Muscle of arm (tissue), 14 donors: ENCODE measurements around the gene HNRNPAB. TPM values are rescaled to one million over a fixed set of nuclear protein-coding genes. Genes with fewer than 3 reads are reported as not detected.
A peak's percentile ranks its signal among the peaks of the same experiment; 100 is the strongest.

Source experiments
- DNase-seq: peaks from one replicate; pipeline ENCODE4 v3.0.0-alpha.2; 2013
- long read RNA-seq, 11 donors: transcript quantifications; one replicate each; lab custom pipeline, GENCODE V29; 2026
- polyA plus RNA-seq, 12 donors: library from polyadenylated mRNA; unstranded; fragments of 120-200 nt; gene quantifications; one replicate each; pipeline ENCODE4 v1.2.1, GENCODE V29; 2013; ENCODE audit not compliant: insufficient read length in 12 of 12

HNRNPAB gene
- polyA plus RNA-seq: 100 to 1,000 TPM in 1 of 12 donors, 10 to 100 TPM in 10, not detected in 1; 53.2 to 107 (median 85.0) TPM
- long read RNA-seq, donor 1, transcript HNRNPAB-202 (8 exons, 1,796 nt): major isoform, 6 of 123 reads
- long read RNA-seq, donor 1, transcript HNRNPAB-205 (6 exons, 1,674 nt): minor isoform, 5 of 123 reads
- long read RNA-seq, donor 1, transcript HNRNPAB-204 (7 exons, 1,785 nt): major isoform, 6 of 123 reads
- long read RNA-seq, donor 1, partial matches to known transcripts: 97 of 123 reads
- long read RNA-seq, donor 1, other reads (novel, unspliced or antisense): 5 of 123 reads
- long read RNA-seq, donor 2, transcript HNRNPAB-202 (8 exons, 1,796 nt): major isoform, 7 of 35 reads
- long read RNA-seq, donor 2, partial matches to known transcripts: 14 of 35 reads
- long read RNA-seq, donor 2, other reads (novel, unspliced or antisense): 8 of 35 reads
- long read RNA-seq, donor 3, partial matches to known transcripts: 0 of 4 reads
- long read RNA-seq, donor 3, other reads (novel, unspliced or antisense): 0 of 4 reads
- long read RNA-seq, donor 4, partial matches to known transcripts: 0 of 2 reads
- long read RNA-seq, donor 4, other reads (novel, unspliced or antisense): 0 of 2 reads
- long read RNA-seq, donor 5, transcript HNRNPAB-202 (8 exons, 1,796 nt): major isoform, 7 of 112 reads
- long read RNA-seq, donor 5, transcript HNRNPAB-203 (2 exons, 578 nt): minor isoform, 6 of 112 reads
- long read RNA-seq, donor 5, transcript HNRNPAB-201 (7 exons, 1,602 nt): minor isoform, 5 of 112 reads
- long read RNA-seq, donor 5, partial matches to known transcripts: 83 of 112 reads
- long read RNA-seq, donor 5, other reads (novel, unspliced or antisense): 5 of 112 reads
- long read RNA-seq, donor 6, transcript HNRNPAB-201 (7 exons, 1,602 nt): major isoform, 5 of 21 reads
- long read RNA-seq, donor 6, partial matches to known transcripts: 9 of 21 reads
- long read RNA-seq, donor 6, other reads (novel, unspliced or antisense): 0 of 21 reads
- long read RNA-seq, donor 7, partial matches to known transcripts: 0 of 2 reads
- long read RNA-seq, donor 7, other reads (novel, unspliced or antisense): 0 of 2 reads
- long read RNA-seq, donor 8, transcript HNRNPAB-202 (8 exons, 1,796 nt): major isoform, 6 of 55 reads
- long read RNA-seq, donor 8, transcript HNRNPAB-201 (7 exons, 1,602 nt): minor isoform, 5 of 55 reads
- long read RNA-seq, donor 8, partial matches to known transcripts: 39 of 55 reads
- long read RNA-seq, donor 8, other reads (novel, unspliced or antisense): 0 of 55 reads
- long read RNA-seq, donor 9, transcript HNRNPAB-202 (8 exons, 1,796 nt): major isoform, 7 of 35 reads
- long read RNA-seq, donor 9, partial matches to known transcripts: 24 of 35 reads
- long read RNA-seq, donor 9, other reads (novel, unspliced or antisense): 0 of 35 reads
- long read RNA-seq, donor 10, transcript HNRNPAB-201 (7 exons, 1,602 nt): major isoform, 6 of 13 reads
- long read RNA-seq, donor 10, partial matches to known transcripts: 0 of 13 reads
- long read RNA-seq, donor 10, other reads (novel, unspliced or antisense): 0 of 13 reads
- long read RNA-seq, donor 11, transcript HNRNPAB-201 (7 exons, 1,602 nt): minor isoform, 5 of 35 reads
- long read RNA-seq, donor 11, transcript HNRNPAB-202 (8 exons, 1,796 nt): major isoform, 6 of 35 reads
- long read RNA-seq, donor 11, partial matches to known transcripts: 19 of 35 reads
- long read RNA-seq, donor 11, other reads (novel, unspliced or antisense): 0 of 35 reads

DNA sequence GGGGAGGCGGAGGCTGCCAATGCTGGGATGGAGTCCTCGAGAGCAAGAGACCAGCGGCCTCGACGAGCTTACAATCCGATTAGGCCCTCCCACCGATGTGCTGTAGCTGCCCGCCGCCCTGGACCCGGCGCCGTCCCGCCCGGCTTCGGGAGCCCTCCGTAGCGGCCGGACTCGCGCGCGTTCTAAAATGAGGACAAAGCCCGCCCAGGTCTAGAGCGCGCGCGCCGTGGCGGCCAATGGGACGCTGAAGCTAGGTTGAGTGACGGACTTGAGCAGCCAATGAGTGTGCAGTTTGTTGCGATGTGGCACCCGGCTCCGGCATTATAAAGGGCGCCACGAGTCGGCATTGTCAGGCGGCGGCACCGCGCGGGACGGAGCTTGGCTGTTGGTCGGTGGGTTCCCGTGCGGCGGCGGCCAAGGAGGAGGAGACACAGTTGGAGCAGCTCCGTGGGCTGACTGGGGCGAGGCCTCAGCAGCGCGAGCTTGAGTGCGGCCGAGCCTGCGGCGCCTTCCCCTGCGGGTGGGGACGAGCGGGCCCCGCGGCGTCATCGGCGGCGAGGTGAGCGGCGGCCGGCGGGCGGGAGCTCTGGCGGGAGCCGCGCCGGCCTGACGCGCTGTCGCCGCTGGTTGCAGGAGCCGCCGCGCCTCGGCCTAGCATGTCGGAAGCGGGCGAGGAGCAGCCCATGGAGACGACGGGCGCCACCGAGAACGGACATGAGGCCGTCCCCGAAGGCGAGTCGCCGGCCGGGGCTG, at the start of gene HNRNPAB:
Gene HNRNPAB, plus strand, starts transcription at position 352 of the 753 bp plus-strand sequence. Its CDS starts 305 bp downstream, at position 657.
- peak; percentile 98 for DNase-seq

DNA sequence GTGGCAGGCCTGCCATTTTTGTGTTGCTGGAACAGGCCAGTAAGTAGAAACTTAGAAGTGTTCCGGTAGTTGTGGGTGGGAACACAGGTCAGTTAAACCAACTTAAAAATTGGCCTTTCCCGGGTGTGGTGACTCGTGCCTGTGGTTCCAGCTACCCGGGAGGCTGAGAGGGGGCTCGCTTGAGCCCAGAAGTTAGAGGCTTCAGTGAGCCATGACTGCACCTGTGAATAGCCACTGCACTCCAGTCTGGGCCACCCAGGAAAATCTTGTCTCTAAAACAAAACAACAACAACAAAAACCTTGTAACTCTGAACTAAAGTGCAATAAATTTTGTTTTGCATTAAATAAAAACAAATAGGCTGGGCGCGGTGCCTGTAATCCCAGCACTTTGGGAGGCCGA, 49.3 kb upstream of the HNRNPAB start:
- DNase-seq: no peak

DNA sequence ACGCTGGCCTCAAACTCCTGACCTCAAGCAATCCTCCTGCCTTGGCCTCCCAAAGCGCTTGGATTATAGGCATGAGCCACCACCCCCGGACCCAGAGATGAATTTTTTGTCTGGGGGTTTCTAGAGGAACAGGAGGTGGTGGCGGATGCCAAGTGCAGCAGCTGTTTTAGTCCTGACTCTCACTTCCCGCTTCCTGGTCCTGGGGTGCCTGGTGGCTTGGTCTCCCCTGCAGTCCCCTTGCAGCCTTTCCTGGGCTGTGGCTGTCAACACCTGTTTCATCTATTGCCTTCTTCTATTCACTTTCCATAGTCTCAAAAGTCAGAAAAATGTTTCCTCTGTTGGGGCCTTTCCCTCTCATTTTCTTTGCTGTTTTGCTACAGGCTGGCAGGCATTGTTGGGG, 44.2 kb upstream of the HNRNPAB start:
- DNase-seq: no peak

DNA sequence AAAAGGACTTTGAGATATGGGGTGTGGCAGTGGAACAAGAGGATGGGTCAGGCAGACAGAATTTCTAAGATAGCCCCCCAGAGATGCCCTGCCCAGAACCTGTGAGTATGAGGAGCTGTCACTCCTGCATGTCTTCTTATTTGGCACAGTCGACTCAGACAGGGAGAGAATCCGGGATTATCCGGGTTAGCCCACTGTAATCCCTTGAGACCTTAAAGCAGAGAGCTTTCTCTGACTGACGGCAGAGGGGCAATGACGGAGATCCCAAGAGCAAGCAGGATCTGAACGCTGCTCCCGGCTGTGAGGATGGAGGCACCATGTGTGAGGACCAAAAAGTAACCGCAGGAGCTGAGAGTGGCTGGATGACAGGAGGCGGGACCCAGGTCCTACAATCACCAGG, 41.9 kb upstream of the HNRNPAB start:
- no peak for DNase-seq

DNA sequence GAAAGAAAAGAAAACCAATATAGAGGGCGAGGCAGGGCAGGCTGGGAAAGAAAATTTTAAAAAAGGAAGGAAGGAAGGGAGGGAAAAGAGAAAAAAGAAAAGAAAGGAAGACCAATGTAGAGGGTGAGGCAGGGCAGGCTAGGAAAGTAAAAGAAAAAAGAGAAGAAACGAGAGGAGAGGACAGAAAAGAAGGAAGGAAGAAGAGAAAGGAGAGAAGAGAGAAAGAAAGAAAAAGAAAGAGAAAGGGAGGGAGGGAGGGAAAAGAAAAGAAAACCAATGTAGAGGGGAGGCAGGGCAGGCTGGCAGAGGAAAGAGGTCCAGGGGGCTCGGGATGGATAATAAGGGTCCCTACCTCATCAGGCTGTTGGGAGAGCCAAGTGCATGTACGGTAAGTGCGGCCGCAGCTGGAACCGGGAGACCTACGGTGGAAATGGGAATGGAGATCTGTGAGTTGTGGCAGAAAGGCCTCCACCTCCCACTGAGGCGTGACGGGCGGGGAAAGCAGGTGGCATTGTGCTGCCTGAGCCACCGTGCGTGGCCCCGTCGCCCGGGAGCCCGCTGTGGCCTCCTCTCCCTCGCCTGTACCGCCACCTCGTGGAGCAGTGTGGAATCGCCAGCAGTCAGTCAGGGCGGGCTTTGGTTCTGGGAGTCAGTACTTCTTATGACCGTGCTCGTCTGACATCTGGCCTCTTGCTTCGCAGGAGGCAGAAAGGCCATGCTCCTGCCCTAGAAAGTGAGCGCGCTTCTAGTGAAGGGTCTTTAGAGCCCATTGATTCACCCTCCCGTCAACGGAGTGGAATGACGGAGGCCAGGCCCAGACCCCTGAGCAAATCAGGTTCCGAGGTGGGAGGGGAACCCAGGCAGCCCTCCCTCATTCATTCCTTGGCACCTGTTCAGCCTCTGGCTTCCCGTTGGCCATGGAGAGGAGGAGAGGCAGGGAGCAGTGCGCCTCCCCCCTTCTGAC, 40.3 kb upstream of the HNRNPAB start:
- peak; percentile 85 for DNase-seq

DNA sequence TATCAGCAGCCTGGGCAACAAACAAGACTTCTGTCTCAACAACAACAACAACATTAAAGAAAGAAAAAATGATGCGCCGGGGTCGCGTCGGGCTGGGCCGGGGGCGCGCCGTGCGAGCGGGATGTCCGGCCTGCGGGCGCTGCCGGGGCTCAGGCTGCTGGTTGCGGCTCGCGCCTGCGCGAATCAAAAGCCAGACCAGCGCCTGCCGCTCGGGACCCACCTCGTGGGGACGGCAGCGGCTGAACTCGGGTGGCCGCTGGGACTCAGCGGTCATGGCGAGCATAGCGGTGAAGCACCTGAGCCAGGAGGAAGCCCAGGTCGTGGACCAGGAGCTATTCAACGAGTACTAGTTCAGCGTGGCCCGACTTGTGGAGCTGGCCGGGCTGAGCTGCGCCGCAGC, 38.8 kb upstream of the HNRNPAB start:
- no peak for DNase-seq

DNA sequence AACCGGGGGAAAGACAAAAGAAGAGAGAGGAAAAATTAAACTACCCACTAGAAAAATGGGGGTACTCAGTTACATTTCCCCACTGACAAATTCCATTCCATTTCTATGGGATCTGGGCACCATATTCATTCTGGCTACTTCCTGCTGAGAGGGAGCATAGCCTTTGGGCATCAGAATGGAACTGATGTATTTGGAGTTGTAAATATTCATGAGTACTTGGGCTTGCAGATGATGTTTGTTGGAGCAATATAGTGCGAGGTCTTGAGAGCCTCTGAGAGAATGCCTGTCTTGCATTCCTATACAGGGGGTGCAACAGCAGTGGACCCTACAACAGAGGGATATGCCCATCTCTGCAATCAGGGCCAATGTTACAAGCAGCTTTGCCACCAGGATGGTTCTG, 33.9 kb upstream of the HNRNPAB start:
- no peak for DNase-seq

DNA sequence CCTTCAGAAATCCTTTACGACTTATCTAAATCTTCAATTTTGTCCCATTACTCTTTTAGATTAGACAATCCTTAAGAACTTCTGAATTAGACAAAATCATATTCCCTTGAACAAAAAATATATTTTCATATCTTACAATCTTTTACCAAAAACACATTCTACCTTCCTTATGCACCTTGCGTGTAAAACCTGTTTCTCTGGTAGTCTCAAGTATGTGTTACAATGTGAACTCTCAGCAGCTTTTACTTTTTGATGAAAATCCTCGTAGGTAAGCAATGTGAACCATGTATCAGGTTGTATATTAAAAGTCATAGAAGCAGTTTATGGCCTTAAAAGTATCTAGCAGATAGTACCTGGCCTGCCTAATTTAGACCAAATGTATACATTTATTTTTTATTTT, 29.9 kb upstream of the HNRNPAB start:
- DNase-seq: no peak

DNA sequence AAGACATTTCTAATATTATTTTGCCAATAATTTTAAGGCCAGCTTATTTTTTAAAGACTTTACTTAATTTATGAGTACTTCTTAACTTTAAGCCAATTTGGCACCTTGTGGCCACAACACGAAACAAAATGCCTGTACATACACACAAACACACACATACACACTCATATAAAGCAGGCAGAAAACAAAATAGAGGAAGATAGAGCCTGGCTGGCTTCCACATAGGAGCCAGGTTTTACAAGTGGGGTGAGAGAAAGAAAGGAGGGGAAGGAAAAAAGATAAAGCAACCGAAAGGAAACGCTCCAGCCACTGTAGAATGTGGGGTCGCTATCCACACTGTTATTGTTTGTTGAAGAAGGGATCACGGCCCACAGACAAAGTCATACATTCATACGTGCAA, 27.5 kb upstream of the HNRNPAB start:
- no peak for DNase-seq

DNA sequence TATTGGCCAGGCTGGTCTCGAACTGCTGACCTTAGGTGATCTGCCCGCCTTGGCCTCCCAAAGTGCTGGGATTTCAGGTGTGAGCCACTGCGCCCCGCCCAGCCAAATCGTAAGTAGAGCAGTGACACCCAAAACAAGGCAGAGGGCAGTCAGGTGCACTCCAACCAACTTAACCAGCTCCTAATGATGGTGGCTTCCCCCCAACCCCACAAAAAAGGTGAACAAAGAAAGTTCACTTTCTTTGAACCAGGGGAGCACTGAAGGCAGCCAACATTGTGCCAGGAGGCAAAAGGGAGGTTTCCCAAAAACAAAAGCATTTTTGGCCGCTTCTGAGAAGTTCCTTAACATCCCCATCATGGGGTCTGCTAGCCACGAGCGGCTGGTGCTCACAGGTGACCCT, 26.8 kb upstream of the HNRNPAB start:
- no peak for DNase-seq

DNA sequence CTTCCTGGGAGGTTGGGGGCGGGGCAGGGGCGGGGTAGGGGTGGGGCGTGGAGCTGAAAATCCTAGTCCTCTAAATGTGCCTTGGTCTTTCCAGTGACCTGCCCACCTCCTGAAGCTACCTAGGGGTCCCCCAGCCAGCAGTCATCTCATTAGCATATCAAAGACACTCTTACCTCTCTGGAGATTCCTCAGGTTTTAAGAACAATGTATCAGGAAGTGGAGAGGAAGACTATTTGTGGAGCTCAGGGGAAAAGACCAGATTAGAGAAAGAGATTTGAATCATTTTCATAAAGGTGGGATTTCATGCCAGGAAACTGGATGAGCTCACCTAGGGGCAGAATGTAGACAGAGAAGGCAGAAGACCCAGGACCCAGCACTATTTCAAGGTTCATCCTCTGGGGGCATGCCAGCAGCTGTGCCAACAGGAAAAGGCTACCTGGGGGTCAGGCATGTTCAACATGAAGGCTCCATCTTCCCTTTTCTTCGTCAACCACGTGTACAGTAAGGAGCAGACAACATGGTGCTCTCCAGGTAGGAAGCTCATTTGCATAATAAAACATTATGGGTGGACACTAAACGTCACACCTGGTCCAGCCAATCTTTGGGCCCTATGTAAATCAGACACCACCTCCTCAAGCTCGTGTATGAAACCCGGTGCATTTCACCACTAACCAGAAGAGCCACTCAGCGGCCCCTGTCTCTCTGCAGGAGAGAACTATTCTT, 24.0 kb upstream of the HNRNPAB start:
- DNase-seq: no peak

DNA sequence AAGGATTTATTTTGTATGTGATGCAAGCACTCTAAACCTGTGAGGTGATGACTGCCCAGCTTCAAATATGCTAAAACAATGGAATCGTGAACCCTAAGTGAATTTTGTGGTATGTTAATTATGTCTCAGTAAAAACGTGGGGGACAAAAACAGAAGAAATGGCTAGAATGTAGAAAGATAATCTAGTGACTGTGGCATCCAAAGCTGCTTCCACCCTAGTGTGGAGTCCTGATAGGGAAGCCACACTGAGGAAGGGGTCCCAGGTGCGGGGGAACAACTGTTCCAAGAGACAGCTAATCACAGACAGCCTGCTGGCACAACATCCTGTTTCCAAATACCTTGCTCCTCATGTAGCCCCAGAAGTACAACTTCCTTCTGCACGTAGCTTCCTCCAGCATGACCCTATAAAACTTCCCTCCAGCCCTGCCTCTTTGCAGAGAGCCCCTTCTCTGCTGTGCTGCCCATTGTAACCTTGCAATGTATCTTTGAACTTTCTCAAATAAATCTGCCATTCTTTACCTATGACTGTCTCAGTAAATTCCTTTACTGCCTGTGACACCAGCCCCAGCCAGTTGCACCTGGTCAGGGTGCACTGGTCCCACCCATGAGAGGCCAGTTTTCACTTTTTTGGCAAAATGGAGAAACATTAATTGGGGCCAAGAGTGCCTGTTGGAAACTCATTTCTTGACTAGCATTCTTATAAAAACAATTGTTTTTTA, 22.0 kb upstream of the HNRNPAB start:
- DNase-seq: no peak

DNA sequence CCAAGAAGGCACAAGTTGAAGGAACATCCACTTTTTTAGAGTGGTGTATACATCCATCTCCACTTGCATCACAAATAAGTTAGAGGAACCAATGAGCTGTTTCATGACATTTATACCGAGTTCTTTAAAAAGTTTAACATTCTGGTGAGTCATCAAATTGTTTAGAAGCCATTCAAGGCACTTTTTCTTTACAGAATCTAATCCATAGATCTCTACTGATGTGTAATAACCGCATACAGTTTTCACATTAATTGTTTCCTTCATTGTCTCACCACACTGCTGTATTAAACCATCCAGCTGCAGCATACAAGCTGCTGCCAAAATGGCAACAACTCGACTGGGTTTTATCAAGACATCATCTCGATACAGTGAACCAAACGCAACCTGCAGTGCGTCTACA, 17.9 kb upstream of the HNRNPAB start:
- DNase-seq: no peak

DNA sequence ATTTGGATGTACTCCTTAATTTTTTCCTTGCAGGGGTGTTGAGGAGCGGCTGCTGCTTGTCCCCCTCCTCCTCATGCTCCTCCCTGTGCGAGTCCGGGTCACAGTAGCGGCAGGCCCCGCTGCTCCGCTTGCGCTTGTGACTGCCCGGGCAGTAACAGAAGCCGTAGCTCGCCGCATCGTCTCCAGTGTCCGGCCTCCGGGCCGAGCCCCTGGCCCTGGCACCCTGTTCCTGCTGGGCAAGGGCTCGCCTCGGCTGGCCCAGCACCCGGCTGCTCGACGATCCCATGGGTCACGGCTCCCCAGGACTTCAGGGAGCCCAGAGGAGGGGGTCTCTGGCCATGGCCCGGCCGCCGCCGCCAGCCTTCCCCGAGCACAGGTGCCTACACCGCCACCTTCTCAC, 17.3 kb upstream of the HNRNPAB start, which contains the start of gene GMCL2:
Gene GMCL2, minus strand, starts transcription at position 358 of the 400 bp plus-strand sequence. Its CDS starts 72 bp downstream, at position 286.
- no peak for DNase-seq

DNA sequence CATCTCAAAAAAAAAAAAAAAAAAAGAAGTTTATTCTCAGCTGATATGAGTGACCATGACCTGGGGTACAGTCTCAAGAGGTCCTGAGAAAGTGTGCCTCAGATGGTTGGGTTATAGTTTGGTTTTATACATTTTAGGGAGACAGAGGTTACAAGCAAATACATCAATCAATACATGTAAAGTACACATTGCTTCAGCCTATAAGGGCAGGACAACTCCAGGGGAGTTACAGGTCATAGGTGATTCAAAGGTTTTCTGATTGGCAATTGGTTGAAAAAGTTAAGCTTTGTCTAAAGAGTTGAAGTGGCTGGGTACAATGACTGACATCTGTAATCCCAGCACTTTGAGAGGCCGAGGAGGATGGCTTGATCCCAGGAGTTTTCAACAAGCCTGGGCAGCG, 14.9 kb upstream of the HNRNPAB start:
- no peak for DNase-seq

DNA sequence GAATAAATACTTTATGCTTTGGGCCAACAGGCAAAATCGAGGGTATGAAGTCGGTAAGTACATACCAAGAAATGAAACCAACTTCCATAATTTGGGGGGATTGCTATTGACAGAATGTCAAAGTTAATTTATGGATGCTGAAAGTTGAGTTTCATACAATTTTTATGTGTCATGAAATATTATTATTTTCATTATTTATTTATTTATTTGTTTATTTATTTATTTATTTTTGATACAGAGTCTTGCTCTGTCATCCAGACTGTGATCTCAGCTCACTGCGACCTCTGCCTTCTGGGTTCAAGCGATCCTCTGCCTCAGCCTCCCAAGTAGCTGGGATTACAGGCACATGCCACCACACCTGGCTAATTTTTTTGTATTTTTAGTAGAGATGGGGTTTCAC, 12.7 kb upstream of the HNRNPAB start:
- DNase-seq: no peak

DNA sequence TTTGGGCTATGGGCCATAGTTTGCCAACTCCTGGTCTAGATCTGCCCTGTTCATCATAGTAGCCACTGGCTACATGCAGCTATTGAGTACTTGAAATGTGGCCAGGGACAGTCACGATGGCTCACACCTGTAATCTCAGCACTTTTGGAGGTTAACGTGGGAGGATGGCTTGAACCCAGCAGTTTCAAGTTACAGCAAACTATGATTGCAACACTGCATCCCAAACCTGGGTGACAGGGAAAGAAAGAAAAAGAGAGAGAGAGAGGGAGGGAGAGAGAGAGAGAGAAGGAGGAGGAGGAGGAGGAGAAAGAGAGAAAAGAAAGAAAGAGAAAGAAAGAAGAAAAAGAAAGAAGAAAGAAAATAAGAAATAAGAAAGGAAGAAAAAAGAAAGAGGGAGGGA, 12.1 kb upstream of the HNRNPAB start:
- no peak for DNase-seq
